Middle frontal gyrus (tissue), 1 donor: ENCODE results near the gene LRRTM3.

Source experiments
- DNase-seq: peaks from one replicate; pipeline ENCODE4 v3.0.0-alpha.2; 2015; ENCODE audit warnings: low spot score; ENCODE audit errors: extremely low spot score

The LRRTM3 gene

DNA sequence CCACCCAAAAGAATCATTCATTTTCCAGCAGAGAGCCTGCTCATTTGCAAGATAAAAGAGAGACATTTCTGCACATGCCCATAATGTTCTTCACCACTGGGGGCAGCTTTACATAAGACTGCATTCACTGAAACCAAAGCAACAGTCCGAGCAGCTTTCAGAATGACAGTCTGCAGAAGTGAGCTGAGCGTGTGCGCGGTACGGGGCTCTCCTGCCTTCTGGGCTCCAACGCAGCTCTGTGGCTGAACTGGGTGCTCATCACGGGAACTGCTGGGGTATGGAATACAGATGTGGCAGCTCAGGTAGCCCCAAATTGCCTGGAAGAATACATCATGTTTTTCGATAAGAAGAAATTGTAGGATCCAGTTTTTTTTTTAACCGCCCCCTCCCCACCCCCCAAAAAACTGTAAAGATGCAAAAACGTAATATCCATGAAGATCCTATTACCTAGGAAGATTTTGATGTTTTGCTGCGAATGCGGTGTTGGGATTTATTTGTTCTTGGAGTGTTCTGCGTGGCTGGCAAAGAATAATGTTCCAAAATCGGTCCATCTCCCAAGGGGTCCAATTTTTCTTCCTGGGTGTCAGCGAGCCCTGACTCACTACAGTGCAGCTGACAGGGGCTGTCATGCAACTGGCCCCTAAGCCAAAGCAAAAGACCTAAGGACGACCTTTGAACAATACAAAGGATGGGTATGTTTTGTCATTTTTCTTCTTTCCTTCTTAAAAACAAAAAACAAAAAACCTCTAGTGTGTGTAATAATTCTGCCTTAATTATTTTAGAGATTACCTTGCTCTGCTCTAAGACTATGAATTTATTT is at the start of gene LRRTM3:
Gene LRRTM3 (plus strand): TSS at position 141 of the 820 bp plus-strand sequence.
- DNase-seq: peak; percentile 83

DNA sequence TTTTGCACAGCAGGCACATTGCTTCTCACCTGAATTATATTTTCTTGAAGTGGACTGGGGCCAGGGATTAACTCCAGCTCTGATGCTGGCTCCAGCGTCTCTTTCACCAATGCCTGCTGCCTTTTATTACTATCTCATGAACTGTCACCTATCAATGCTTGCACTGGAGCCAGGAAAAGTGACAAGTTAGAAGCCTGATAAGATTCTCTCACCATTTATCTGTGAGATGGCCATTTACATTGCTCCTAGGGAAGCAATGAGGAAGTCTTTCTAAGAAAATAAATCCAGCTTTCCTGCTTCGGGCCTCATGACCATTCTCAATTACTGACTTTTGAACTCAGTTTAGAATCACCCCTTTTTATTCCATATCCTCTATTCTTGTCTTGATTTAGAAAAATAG is 48.5 kb upstream of the LRRTM3 start:
- no peak for DNase-seq

DNA sequence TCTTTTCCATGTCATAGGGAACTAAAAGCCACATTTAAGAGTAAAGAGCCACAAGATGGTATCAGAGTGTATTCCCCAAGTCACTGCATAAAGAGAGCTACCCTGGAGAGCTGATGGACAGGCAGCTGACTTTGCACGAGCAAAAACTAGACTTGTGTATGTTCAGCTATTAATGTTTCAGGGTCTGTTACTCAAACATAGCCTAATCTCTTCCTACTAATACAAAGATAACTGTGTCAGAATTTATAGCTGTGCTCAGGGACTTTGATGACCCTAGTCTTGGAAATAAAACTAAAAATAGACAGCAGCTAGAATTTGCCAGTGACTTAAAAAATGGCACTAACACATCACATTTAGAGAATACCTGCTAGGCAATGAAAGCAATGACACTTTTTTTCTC is 45.5 kb upstream of the LRRTM3 start:
- no peak for DNase-seq

DNA sequence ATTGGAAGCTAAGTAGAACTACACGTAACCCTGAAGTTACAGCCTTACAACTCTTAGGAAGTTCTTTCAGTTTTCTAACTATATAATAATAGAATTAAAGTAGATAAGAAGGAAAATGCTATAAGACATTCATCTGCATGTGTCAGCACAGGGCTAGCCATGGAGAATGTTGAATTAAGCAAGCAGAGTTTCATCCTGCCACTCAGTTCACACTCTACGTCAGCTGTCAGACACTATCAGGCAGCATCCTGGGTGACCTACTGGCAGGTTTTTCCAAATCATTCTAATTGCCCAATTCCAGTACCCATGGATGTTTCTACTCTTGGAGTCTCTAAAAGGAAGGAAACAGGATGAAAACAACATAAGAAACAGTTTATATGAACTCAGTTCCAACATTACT is 45.0 kb upstream of the LRRTM3 start:
- no peak for DNase-seq

DNA sequence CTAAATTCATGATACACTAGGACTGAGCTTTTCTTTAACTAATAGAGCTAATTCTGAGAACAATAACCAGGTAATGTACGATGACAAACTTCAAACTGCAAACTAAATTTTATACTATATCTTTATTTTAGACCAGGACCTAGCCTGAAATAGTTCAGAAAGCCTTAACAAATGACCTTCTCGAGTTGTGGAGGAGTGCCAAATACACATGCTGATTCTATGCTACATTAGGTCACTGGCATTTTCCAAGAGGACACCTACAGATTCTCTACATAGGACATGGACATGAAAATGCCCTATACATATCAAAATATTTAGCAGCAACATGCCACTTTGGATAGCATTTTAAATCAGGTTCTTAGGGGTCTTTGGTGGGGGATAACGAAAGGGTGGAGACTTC is 44.0 kb upstream of the LRRTM3 start:
- no peak for DNase-seq

DNA sequence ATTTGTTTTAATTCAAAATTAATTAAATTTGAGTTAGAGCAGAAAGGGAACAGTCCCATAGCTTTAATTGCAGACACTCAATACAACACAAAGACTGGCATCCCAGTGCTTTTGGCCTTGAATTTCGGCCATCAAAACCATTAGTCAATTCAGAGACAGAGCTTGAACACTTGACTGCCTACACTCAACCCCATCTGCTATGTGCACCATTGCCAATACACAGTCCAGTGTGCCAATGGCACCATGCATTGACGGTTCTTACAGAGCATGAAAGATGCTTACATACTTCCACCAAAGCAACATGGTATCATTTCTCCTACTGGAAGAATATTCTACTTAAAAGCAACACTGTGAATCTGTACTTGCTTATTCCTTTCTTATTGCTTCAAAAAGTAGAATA is 43.6 kb upstream of the LRRTM3 start:
- DNase-seq: no peak

DNA sequence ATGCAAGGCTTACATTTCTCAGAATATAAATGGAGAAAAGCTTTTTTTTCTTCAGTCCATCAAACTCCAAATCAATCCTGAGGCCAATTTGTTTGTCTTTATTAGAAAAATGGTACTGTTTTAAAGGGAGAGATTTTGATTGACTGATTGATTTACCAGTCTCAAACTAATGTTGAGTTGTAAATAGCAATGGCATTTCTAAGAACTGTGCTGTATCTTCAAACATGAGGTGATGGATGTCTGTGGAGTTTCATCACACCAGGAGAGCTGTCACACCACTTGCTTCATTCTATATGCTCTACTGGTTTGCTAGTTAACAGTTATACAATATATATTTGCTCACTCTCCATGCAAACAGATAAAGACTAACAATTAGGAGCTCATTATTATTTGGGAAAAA is 39.0 kb upstream of the LRRTM3 start:
- no peak for DNase-seq

DNA sequence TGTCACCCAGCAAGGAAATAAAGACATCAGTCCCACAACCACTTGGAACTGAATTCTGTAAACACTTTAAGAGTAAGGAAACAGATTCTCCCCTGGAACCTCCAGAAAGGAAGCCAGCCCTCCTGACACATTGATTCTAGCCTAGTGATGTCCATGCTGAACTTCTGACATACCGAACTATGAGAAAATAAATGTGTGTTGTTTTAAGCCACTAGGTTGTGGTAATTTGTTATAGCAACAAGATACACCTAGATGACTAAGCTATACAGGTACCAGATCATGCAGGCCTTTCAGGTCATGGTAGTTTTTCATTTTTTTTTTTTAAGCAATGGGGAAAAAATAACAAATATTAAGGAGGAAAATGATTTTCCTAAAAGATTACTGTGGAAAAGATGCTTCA is 37.6 kb upstream of the LRRTM3 start:
- DNase-seq: no peak

DNA sequence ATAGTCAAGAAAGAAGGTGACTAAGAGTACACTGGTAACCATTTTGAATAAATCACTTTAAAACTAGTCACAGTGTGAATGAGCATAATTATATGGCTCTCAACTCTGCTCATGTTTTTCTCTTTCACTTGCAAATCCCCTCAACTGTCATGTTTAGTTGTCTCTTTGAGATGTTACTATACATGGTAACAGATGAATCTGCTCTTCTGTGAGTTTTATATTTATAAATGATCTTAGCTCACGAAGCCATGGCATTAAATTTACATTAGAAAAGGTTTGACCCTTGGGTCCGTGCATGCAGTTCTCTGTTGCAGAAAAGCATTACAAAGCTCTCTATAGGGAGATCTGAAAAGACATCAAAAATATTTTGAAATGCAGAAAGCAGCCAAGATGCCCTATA is 33.0 kb upstream of the LRRTM3 start:
- no peak for DNase-seq

DNA sequence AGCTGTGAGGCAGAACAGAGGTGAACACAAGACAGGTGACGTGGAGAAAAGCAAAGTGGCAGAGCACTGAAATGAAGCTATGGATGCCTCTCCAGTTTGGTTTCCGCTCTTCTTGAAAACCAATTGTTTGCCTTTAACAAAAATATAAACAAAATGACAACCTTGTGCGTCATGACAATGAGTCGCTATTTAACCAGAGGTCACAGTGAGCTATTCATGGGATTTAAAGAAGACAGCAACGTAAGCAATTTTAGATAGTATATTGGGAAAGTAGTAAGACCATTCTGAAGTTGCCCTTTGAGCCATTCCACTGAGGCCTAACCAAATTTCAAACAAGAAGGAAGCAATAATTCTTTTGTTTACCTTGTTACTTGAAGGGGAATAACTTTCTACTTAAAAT is 15.2 kb upstream of the LRRTM3 start:
- DNase-seq: no peak

DNA sequence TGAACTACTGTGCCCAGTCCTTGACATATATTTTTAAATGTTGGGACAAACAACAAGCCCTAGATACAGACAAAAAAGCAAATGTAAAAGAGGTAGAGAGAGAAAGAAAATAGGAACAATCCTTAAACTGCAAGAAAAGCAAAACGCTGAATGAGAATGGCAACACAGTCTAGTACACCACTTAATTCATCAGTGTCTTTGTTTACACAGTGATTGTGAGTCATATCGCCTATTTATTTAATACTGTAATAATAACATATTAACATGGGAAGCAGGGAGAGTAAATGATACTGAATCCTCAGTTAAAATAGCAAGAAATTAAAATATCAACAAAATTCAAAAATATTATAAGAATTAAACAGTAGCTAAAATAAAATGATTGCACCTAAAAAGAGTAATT is 9.8 kb upstream of the LRRTM3 start:
- DNase-seq: no peak

DNA sequence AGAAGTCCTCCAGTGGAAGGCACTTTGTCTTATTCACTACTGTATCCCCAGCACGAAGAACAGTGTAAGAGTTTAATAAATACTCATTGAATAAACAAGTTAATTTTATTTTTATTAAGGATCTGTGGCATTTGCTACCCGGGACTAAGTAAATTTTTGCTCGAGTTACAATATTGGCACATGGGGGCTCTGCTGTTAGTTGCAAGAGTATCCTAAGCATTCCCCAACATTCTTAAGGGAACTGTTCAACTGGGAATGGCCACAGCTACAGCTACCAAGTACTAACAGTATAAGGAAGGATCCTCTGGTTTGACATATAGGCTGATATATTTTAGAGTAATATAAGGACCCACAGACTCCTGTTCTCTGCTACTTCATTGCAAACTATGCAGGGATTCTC is 8.7 kb upstream of the LRRTM3 start:
- DNase-seq: no peak

DNA sequence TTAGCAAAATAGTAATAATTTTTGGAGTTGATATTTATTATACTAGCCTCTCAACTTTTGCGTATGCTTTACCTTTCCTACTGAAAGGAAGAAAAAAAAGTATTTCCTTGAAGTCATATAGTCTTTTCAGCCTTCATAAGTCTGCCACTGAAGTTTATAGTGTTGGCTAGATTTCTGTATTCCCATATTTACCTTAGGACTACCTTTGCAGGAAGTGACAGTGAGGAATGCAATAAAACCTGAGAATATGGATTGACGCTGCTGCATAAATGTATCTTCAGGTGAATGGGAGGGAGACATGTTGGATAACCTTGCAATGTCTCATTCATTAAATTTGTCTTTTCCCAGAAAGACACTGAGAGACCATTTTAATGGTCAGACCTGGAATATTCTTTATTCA is 6.6 kb upstream of the LRRTM3 start:
- no peak for DNase-seq

DNA sequence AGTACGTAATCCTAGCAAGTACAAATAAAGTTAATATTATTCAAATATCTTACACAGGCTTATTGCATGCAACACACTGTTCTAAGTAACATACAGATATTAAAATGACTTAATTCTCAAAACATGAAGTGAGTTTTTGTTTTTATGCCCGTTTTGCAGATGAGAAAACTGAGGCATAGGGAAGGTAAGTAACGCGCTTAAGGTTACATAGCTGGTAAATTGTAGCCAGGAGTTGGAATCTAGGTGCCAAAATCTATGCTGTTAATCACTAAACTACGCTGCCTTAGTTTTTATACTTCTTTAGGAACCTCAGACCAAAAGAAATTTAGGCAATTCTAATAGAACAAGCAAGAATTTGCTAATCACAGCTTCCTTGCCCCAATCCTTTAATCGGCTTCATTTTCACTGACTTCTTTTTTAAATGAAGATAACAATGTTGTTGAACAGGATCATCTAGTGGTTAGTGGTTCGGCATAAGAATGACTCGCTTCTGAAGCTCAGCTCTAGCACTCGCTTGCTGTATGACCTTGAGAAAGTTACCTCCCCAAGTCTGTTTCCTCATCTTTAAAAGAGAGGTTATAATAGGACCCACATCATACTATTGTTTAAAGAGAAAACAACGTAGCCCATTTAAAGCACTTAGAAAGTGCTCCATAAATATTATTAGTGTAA is 1.0 kb upstream of the LRRTM3 start:
- no peak for DNase-seq

DNA sequence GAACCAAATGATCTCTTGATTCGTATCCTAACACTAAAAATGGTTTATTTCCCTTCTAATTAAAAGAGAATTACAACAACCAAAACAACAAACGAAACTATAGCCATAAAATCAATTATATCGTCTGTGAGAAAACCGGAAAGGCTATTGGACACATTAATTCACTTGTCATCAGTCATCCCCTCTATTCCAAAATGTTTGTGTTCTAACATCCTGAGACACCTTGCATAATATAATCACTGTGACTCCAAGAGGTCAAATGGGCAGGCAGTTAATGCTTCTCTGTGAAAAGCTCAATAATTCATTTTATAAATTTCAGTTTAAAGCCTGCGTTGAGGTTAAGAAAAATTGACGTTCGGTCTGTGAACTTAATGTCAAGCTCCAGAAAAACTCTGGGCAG is 463 bp upstream of the LRRTM3 start:
- no peak for DNase-seq

DNA sequence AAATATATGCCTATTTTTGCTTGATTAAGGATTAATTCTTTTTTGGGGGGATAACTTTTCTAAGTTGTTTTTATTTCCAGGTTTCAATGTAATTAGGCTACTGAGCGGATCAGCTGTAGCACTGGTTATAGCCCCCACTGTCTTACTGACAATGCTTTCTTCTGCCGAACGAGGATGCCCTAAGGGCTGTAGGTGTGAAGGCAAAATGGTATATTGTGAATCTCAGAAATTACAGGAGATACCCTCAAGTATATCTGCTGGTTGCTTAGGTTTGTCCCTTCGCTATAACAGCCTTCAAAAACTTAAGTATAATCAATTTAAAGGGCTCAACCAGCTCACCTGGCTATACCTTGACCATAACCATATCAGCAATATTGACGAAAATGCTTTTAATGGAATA is 1.0 kb downstream of the LRRTM3 start:
- DNase-seq: no peak

DNA sequence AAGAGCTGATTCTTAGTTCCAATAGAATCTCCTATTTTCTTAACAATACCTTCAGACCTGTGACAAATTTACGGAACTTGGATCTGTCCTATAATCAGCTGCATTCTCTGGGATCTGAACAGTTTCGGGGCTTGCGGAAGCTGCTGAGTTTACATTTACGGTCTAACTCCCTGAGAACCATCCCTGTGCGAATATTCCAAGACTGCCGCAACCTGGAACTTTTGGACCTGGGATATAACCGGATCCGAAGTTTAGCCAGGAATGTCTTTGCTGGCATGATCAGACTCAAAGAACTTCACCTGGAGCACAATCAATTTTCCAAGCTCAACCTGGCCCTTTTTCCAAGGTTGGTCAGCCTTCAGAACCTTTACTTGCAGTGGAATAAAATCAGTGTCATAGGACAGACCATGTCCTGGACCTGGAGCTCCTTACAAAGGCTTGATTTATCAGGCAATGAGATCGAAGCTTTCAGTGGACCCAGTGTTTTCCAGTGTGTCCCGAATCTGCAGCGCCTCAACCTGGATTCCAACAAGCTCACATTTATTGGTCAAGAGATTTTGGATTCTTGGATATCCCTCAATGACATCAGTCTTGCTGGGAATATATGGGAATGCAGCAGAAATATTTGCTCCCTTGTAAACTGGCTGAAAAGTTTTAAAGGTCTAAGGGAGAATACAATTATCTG is 1.6 kb downstream of the LRRTM3 start:
- DNase-seq: peak; percentile 33

DNA sequence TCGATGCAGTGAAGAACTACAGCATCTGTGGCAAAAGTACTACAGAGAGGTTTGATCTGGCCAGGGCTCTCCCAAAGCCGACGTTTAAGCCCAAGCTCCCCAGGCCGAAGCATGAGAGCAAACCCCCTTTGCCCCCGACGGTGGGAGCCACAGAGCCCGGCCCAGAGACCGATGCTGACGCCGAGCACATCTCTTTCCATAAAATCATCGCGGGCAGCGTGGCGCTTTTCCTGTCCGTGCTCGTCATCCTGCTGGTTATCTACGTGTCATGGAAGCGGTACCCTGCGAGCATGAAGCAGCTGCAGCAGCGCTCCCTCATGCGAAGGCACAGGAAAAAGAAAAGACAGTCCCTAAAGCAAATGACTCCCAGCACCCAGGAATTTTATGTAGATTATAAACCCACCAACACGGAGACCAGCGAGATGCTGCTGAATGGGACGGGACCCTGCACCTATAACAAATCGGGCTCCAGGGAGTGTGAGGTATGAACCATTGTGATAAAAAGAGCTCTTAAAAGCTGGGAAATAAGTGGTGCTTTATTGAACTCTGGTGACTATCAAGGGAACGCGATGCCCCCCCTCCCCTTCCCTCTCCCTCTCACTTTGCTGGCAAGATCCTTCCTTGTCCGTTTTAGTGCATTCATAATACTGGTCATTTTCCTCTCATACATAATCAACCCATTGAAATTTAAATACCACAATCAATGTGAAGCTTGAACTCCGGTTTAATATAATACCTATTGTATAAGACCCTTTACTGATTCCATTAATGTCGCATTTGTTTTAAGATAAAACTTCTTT is 2.3 kb downstream of the LRRTM3 start:
- no peak for DNase-seq

DNA sequence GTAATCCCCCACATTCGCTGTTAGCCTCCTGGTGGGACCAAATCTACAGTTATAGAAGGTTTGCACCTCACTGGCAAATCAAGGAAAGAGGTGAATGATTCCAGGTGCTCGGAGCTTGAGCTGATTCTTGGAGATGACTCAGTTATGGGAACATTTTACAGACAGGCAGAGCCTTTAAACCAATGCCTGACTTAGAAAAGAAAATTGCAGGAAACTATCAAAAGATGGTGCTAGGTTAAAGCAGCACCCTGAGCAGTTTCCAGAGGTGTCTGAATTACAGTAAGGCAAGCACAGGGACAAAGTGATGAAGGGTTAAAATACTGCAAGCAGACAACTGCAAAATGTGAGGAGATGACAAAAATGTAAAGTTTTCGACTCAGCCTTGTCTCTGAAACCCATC is 2.9 kb downstream of the LRRTM3 start:
- no peak for DNase-seq

DNA sequence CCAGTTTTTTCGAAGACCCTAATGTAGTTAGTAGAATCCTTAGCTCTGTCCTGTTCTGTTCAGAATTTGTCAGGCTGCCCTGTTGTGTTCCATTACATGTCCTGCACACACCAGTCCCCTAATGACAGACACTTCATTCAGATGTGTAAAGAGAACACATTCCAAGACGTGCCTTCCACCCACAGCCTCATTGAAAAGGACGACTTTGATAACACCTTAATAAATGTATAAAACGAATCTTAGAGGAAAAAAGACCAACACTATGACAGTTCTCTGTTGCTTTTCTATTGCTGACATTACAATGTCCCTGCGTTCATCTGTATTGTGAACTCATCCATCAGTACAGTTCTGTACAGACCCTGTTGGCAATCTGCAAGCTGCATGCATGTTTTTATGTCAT is 3.5 kb downstream of the LRRTM3 start:
- DNase-seq: no peak

DNA sequence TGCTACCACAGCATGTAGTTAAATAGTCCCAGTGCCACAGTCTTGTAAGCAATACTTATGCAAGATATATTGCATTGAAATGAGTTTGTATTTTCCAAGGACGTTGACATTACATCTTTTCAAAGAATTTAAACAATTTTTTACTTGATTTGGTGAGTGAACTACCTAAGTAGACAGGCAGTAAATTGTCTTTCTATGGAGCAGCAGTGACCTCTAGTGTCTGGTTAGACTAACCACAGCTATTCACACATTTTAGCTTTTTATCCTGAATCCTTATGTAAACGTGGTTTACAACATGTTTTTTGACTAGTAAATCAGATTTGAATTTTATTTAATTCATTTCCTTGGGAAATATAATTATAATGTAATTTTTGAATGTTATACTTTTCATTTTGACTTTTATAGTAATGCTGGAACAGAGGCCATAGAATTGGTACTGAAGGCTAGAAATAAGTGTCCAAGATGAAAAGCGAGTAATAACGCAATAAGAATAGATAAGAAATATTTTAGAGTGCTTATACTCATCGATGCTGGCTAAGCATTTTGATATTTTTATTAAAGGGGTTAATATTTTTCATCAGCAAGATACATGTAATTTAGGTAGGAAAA is 5.6 kb downstream of the LRRTM3 start:
- peak; percentile 74 for DNase-seq
